ENCODE measurements around the gene ITIH3.

GRCh38 chr3:52798978-52799476 is 4.4 kb downstream of the ITIH3 start:
- TF ChIP-seq CTCF (IDR thresholded peaks at IDR 0.05) (no peak), POLR2A (IDR thresholded peaks at IDR 0.05) (no peak), EP300 (IDR thresholded peaks at IDR 0.05) (no peak)

All from ovary (tissue), 3 donors.